Loucy (cell line): Measurements from ENCODE around the gene DNAJC24.

Experiments used
- EZH2phosphoT487 ChIP-seq: fragments of 200-600 bp; IDR thresholded peaks from 2 replicates; pipeline ENCODE4 v1.6.1; 2018; ENCODE audit warnings: antibody characterized with exemption, mild to moderate bottlenecking, moderate library complexity, borderline replicate concordance
- TF ChIP-seq, protein P1 (sequence below): fragments of 200-600 bp; sonication (generic); conservative IDR thresholded peaks from 2 replicates; pipeline ENCODE4 v1.5.1; 2014; ENCODE audit warnings: mild to moderate bottlenecking, antibody characterized with exemption, low read length

DNA sequence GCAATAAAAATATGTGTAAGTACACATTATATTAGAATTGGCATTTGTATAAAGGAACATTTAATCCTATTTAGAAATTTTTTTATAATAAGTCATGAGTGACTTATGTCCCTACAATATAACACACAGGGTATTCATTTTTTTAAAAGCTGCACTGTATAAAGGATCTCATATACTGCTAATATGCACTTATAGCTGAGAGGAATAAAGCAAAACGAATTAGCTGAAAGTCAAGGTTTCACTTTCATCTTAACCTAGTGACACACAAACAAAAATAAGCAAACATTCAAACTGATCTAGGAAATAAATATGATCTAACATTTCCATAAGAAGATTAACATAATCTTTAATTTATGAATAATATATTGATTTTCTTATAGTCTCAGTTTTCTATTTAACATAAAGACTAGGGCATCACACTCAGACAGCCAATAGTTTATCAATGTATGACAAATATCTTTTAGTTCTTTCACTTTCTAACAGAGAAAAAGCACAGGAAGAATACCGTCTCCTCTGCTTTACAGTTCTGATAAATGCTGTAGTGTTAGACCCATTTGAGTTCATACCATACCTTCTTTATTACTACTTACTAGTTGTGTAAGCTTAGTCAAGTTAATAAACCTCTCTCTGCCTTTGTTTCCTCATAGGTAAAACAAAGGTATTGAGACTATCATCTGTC is 43.1 kb upstream of the DNAJC24 start:
- TF ChIP-seq, protein P1, sequence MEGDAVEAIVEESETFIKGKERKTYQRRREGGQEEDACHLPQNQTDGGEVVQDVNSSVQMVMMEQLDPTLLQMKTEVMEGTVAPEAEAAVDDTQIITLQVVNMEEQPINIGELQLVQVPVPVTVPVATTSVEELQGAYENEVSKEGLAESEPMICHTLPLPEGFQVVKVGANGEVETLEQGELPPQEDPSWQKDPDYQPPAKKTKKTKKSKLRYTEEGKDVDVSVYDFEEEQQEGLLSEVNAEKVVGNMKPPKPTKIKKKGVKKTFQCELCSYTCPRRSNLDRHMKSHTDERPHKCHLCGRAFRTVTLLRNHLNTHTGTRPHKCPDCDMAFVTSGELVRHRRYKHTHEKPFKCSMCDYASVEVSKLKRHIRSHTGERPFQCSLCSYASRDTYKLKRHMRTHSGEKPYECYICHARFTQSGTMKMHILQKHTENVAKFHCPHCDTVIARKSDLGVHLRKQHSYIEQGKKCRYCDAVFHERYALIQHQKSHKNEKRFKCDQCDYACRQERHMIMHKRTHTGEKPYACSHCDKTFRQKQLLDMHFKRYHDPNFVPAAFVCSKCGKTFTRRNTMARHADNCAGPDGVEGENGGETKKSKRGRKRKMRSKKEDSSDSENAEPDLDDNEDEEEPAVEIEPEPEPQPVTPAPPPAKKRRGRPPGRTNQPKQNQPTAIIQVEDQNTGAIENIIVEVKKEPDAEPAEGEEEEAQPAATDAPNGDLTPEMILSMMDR: no peak
- TF ChIP-seq EZH2phosphoT487: no peak
